Fibroblast of lung (primary cell): ENCODE data around the gene TSPYL4. TPM values are rescaled to one million over a fixed set of nuclear protein-coding genes. Genes with fewer than 3 reads are reported as not detected.

Experiments
- DNase-seq, 2 donors: peaks; one replicate each; pipeline versions ENCODE4 v3.0.0 to v3.0.0-alpha.2; 2010; ENCODE audit warnings: low read depth in 2 of 2
- H2AFZ ChIP-seq: 2 replicates; pipeline ENCODE4 v1.5.1; 2012; ENCODE audit warnings: low read length, control low read depth, inconsistent platforms
- H3K27ac ChIP-seq: 2 replicates; pipeline ENCODE4 v1.5.1; 2011; ENCODE audit warnings: low read length, control low read depth; ENCODE audit not compliant: insufficient read depth
- H3K27me3 ChIP-seq: 2 replicates; pipeline ENCODE4 v1.5.1; 2011; ENCODE audit warnings: mild to moderate bottlenecking, low read length; ENCODE audit not compliant: control insufficient read depth, insufficient read depth
- H3K36me3 ChIP-seq: 2 replicates; pipeline ENCODE4 v1.5.1; 2011; ENCODE audit warnings: low read length; ENCODE audit not compliant: control insufficient read depth, insufficient read depth
- H3K4me1 ChIP-seq: 2 replicates; pipeline ENCODE4 v1.5.1; 2011; ENCODE audit warnings: low read length; ENCODE audit not compliant: control insufficient read depth, insufficient read depth; ENCODE audit errors: extremely low read depth
- H3K4me2 ChIP-seq: 2 replicates; pipeline ENCODE4 v1.5.1; 2011; ENCODE audit warnings: low read length, control low read depth; ENCODE audit not compliant: insufficient read depth; ENCODE audit errors: extremely low read depth
- H3K4me3 ChIP-seq, 4 experiments: fragments of 200-600 bp in 1 of 4; sonication (generic) in 1 of 4; replicated peaks in 1 of 4; 2 replicates each; pipeline ENCODE4 v1.5.1; 2011 to 2016; ENCODE audit warnings: low read length in 4 of 4, low read depth in 3 of 4, mild to moderate bottlenecking in 3 of 4, control low read depth in 2 of 4, inconsistent platforms in 1 of 4, mixed read lengths in 1 of 4; ENCODE audit not compliant: insufficient read depth in 1 of 4; ENCODE audit errors: control extremely low read depth in 1 of 4
- H3K79me2 ChIP-seq: 2 replicates; pipeline ENCODE4 v1.5.1; 2012; ENCODE audit warnings: mild to moderate bottlenecking, low read length, inconsistent platforms; ENCODE audit not compliant: control insufficient read depth, insufficient read depth
- H3K9ac ChIP-seq: 2 replicates; pipeline ENCODE4 v1.5.1; 2011; ENCODE audit warnings: mild to moderate bottlenecking, low read length, control low read depth; ENCODE audit not compliant: insufficient read depth
- H3K9me3 ChIP-seq: 2 replicates; pipeline ENCODE4 v1.5.1; 2012; ENCODE audit warnings: low read depth, low read length; ENCODE audit not compliant: control insufficient read depth, insufficient read depth
- H4K20me1 ChIP-seq: 2 replicates; pipeline ENCODE4 v1.5.1; 2011; ENCODE audit warnings: low read length; ENCODE audit not compliant: control insufficient read depth, insufficient read depth; ENCODE audit errors: extremely low read depth
- CTCF ChIP-seq, 2 donors: IDR thresholded peaks in 1 of 2; conservative IDR thresholded peaks in 1 of 2; 1 replicate in 1 of 2; 2 replicates in 1 of 2; pipeline ENCODE4 v1.5.1; 2011 to 2012; ENCODE audit warnings: low read length in 2 of 2, control low read depth in 1 of 2, inconsistent platforms in 1 of 2, low read depth in 1 of 2, mild to moderate bottlenecking in 1 of 2
- EZH2 ChIP-seq: IDR thresholded peaks from 2 replicates; pipeline ENCODE4 v1.5.1; 2012; ENCODE audit warnings: low read length, control low read depth, mild to moderate bottlenecking; ENCODE audit errors: missing control alignments
- polyA plus RNA-seq, 2 donors: library from polyadenylated mRNA; depleted of rRNA in 1 of 2; stranded (reverse) in 1 of 2; unstranded in 1 of 2; fragments of >200 nt; gene quantifications; 2 replicates each; pipeline ENCODE4 v1.2.1, GENCODE V29; 2011 to 2012; ENCODE audit warnings: missing spikeins in 1 of 2
- total RNA-seq: library from RNA; depleted of rRNA; stranded (reverse); fragments of >200 nt; gene quantifications from 2 replicates; pipeline ENCODE4 v1.2.1, GENCODE V29; 2014

TSPYL4 gene
- total and polyA plus RNA-seq, 2 donors (not counting 1 experiment from before 2014, with no cell fraction given), result 5.3 to 25.0 TPM

- Histone ChIP-seq H3K36me3 (peaks cover 2% of the 10 kb centered on the region), H3K4me1 (peaks cover 7% of the 10 kb centered on the region), H3K4me3 (no peak overlapping the region), H3K4me2 (no peak overlapping the region), H3K79me2 (peaks cover 31% of the 10 kb centered on the region), H3K27me3 (no peaks in the 10 kb centered on the region), H3K27ac (no peak overlapping the region), H3K9ac (no peak overlapping the region), H2AFZ (no peak overlapping the region), H3K9me3 (no peaks in the 10 kb centered on the region), H4K20me1 (no peaks in the 10 kb centered on the region)
- DNase-seq, result no peak
- TF ChIP-seq CTCF (conservative IDR thresholded peaks at IDR 0.05 in 1 of 2, IDR thresholded peaks at IDR 0.05 in 1 of 2; ENCODE audit: low read depth in 1 of 2, low read length in 2 of 2) (no peak), EZH2 (no peak)
Measured at GRCh38 chr6:116247285-116247684, 6.6 kb downstream of the TSPYL4 start.

GRCh38 chr6:116246089-116246488 lies 7.8 kb downstream of the TSPYL4 start:
- no peak overlapping the region for H3K4me3 ChIP-seq
- peaks cover 2% of the 10 kb centered on the region for H3K4me1 ChIP-seq
- TF ChIP-seq EZH2, result no peak
- TF ChIP-seq CTCF (conservative IDR thresholded peaks at IDR 0.05 in 1 of 2, IDR thresholded peaks at IDR 0.05 in 1 of 2; ENCODE audit: low read depth in 1 of 2, low read length in 2 of 2), result no peak
- H3K9ac ChIP-seq, result no peak overlapping the region
- H3K27me3 ChIP-seq, result no peaks in the 10 kb centered on the region
- no peaks in the 10 kb centered on the region for H3K9me3 ChIP-seq
- no peak overlapping the region for H3K27ac ChIP-seq
- peaks cover 21% of the 10 kb centered on the region for H3K79me2 ChIP-seq
- H4K20me1 ChIP-seq, result no peaks in the 10 kb centered on the region
- no peak overlapping the region for H3K4me2 ChIP-seq
- no peaks in the 10 kb centered on the region for H3K36me3 ChIP-seq
- peak; percentile 57 to 83 for DNase-seq
- no peak overlapping the region for H2AFZ ChIP-seq

GRCh38 chr6:116244284-116244683 lies 9.6 kb downstream of the TSPYL4 start:
- TF ChIP-seq CTCF (conservative IDR thresholded peaks at IDR 0.05 in 1 of 2, IDR thresholded peaks at IDR 0.05 in 1 of 2; ENCODE audit: low read depth in 1 of 2, low read length in 2 of 2) (no peak), EZH2 (no peak)
- Histone ChIP-seq H3K27me3 (no peaks in the 10 kb centered on the region), H4K20me1 (no peaks in the 10 kb centered on the region), H2AFZ (no peak overlapping the region), H3K9ac (no peak overlapping the region), H3K4me1 (no peaks in the 10 kb centered on the region), H3K4me2 (no peak overlapping the region), H3K79me2 (peaks cover 4% of the 10 kb centered on the region), H3K27ac (no peak overlapping the region), H3K36me3 (no peaks in the 10 kb centered on the region), H3K9me3 (no peaks in the 10 kb centered on the region), H3K4me3 (no peak overlapping the region)
- DNase-seq, result no peak
